ENCODE data around the gene UBASH3A.

Gene UBASH3A

DNA sequence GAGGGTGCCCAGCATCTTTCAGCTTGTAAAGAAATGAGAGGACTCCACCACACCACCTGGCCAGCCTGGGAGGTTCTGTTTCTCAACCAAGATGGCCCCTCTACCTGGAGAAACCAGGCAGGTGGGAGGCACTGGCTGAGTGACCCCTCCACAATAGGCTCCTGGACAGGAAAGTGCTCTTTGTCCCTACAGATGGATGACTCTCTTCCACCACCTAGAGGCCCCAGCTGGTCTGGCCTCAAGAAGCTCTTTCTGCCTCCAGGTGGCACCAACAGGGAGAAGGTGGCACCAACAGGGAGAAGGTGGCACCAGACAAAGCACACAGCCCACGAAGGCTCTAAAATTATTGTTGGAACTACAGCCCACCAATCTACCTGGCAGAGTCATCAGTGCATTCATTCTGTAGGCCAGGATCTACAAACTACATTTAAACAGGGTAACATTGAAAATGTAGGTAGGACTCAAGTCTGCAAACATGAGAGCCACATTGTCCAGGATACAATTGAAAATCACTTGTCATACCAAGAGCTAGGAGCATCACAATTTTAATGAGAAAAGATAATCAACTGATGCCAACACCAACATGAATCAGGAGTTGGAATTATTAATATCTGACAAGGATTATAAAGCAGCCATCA is 22.2 kb upstream of the UBASH3A start:
- Histone ChIP-seq H2BK15ac (ENCODE audit: low read length) (no peak overlapping the region), H4K8ac (ENCODE audit: low read depth, low read length) (no peak overlapping the region), H3K14ac (ENCODE audit: low read length) (no peak overlapping the region), H3K79me1 (ENCODE audit: low read depth, low read length) (no peaks in the 10 kb centered on the region), H3K4ac (ENCODE audit: low read length) (no peak overlapping the region), H3K23ac (ENCODE audit: low read depth, low read length, poor library complexity) (no peak overlapping the region), H2BK12ac (ENCODE audit: low read length) (no peak overlapping the region), H3K9ac (ENCODE audit: low read depth, low read length, poor library complexity) (no peak overlapping the region), H3K4me3 (ENCODE audit: low read length in 2 of 2) (no peak overlapping the region), H3K9me3 (replicated peaks in 1 of 2; ENCODE audit: control insufficient read depth in 2 of 2, insufficient read depth in 1 of 2, low read depth in 1 of 2, low read length in 2 of 2) (no peaks in the 10 kb centered on the region), H4K91ac (ENCODE audit: low read depth, low read length, poor library complexity) (no peak overlapping the region), H2AK5ac (ENCODE audit: low read depth, low read length) (no peak overlapping the region), H3K36me3 (replicated peaks in 1 of 2; ENCODE audit: control insufficient read depth in 2 of 2, insufficient read depth in 2 of 2, low read length in 2 of 2) (no peaks in the 10 kb centered on the region), H2BK120ac (ENCODE audit: low read depth, low read length) (no peak overlapping the region), H2AFZ (ENCODE audit: low read length) (no peak overlapping the region), H3K18ac (ENCODE audit: low read length) (no peak overlapping the region), H3K4me2 (ENCODE audit: insufficient read depth, low read length, poor library complexity, severe bottlenecking) (no peak overlapping the region), H3K27ac (replicated peaks; ENCODE audit: low read length) (no peak overlapping the region), H2BK5ac (ENCODE audit: low read length) (no peak overlapping the region), H3K4me1 (ENCODE audit: control insufficient read depth in 2 of 2, insufficient read depth in 1 of 2, low read depth in 1 of 2, low read length in 2 of 2) (no peaks in the 10 kb centered on the region), H3K27me3 (ENCODE audit: control insufficient read depth in 3 of 3, insufficient read depth in 3 of 3, low read depth in 1 of 3, low read length in 3 of 3) (peaks cover 0 to 2% (median 0%) of the 10 kb centered on the region in 3 experiments)
- WGBS, 2 donors (ENCODE audit: extremely low coverage in 2 of 2, insufficient read length in 2 of 2, insufficient replicate concordance in 1 of 2), result no CpG with 5 or more reads among the region's 1 CpG
- DNase-seq (ENCODE audit: low spot score), result no peak

DNA sequence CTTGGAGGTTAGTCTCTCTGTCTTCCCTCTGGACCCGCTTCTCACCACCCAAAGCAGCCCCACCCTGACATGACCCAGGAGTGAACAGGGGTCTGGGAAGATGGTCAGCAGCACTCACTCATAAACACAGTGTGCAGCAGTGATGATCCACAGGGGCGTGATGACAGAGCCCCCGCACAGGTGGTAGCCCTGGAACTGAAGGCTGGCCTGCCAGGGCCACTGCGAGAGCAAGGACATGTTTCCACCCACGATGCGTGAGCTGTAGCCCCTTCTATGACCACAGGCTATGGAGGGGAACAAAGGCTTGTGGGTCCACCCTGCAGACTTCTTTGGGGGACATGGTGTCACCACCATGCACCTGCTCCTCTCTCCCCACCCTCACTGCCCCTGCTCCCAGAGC is 20.8 kb upstream of the UBASH3A start:
- Histone ChIP-seq H3K4me2 (ENCODE audit: insufficient read depth, low read length, poor library complexity, severe bottlenecking) (no peak overlapping the region), H3K36me3 (replicated peaks in 1 of 2; ENCODE audit: control insufficient read depth in 2 of 2, insufficient read depth in 2 of 2, low read length in 2 of 2) (no peaks in the 10 kb centered on the region), H2AFZ (ENCODE audit: low read length) (no peak overlapping the region), H2AK5ac (ENCODE audit: low read depth, low read length) (peak overlapping the region; percentile 57), H3K79me1 (ENCODE audit: low read depth, low read length) (no peaks in the 10 kb centered on the region), H2BK5ac (ENCODE audit: low read length) (peak overlapping the region; percentile 20), H3K27ac (replicated peaks; ENCODE audit: low read length) (no peak overlapping the region), H2BK15ac (ENCODE audit: low read length) (no peak overlapping the region), H3K27me3 (ENCODE audit: control insufficient read depth in 3 of 3, insufficient read depth in 3 of 3, low read depth in 1 of 3, low read length in 3 of 3) (no peaks in the 10 kb centered on the region), H4K91ac (ENCODE audit: low read depth, low read length, poor library complexity) (no peak overlapping the region), H3K18ac (ENCODE audit: low read length) (peak overlapping the region; percentile 78), H3K14ac (ENCODE audit: low read length) (no peak overlapping the region), H2BK12ac (ENCODE audit: low read length) (no peak overlapping the region), H3K9ac (ENCODE audit: low read depth, low read length, poor library complexity) (no peak overlapping the region), H3K4ac (ENCODE audit: low read length) (no peak overlapping the region), H3K23ac (ENCODE audit: low read depth, low read length, poor library complexity) (peak overlapping the region; percentile 1), H3K9me3 (replicated peaks in 1 of 2; ENCODE audit: control insufficient read depth in 2 of 2, insufficient read depth in 1 of 2, low read depth in 1 of 2, low read length in 2 of 2) (no peaks in the 10 kb centered on the region), H3K4me3 (ENCODE audit: low read length in 2 of 2) (no peak overlapping the region), H2BK120ac (ENCODE audit: low read depth, low read length) (no peak overlapping the region), H3K4me1 (ENCODE audit: control insufficient read depth in 2 of 2, insufficient read depth in 1 of 2, low read depth in 1 of 2, low read length in 2 of 2) (no peaks in the 10 kb centered on the region), H4K8ac (ENCODE audit: low read depth, low read length) (no peak overlapping the region)
- no CpG with 5 or more reads among the region's 6 CpGs for WGBS, 2 donors (ENCODE audit: extremely low coverage in 2 of 2, insufficient read length in 2 of 2, insufficient replicate concordance in 1 of 2)
- no peak for DNase-seq (ENCODE audit: low spot score)

DNA sequence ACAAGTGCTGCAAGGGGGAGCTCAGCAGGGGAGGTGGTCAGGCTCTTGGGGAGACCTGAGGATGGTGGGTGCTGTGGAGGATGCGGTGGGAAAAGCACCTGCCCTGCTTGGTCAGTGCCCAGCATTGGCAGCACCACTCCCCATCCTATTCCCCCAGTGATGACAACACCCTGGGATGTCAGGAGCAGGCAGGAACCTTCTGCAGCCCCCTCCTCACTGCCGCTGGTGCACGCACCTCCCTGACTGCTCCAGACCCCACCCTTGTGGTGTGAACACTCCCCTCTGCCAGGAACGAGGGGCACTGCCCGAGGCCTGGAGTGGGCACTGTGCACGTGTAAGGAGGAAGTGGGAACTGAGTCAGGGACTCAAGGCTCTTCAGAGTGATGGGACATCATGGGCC is 20.4 kb upstream of the UBASH3A start:
- Histone ChIP-seq H3K27me3 (ENCODE audit: control insufficient read depth in 3 of 3, insufficient read depth in 3 of 3, low read depth in 1 of 3, low read length in 3 of 3) (no peaks in the 10 kb centered on the region), H4K91ac (ENCODE audit: low read depth, low read length, poor library complexity) (peak overlapping the region; percentile 65), H3K36me3 (replicated peaks in 1 of 2; ENCODE audit: control insufficient read depth in 2 of 2, insufficient read depth in 2 of 2, low read length in 2 of 2) (no peaks in the 10 kb centered on the region), H3K4ac (ENCODE audit: low read length) (no peak overlapping the region), H3K9ac (ENCODE audit: low read depth, low read length, poor library complexity) (peak overlapping the region; percentile 47), H3K23ac (ENCODE audit: low read depth, low read length, poor library complexity) (peak overlapping the region; percentile 1), H2AFZ (ENCODE audit: low read length) (no peak overlapping the region), H3K27ac (replicated peaks; ENCODE audit: low read length) (no peak overlapping the region), H2BK15ac (ENCODE audit: low read length) (no peak overlapping the region), H3K4me3 (ENCODE audit: low read length in 2 of 2) (no peak overlapping the region), H3K79me1 (ENCODE audit: low read depth, low read length) (no peaks in the 10 kb centered on the region), H2BK120ac (ENCODE audit: low read depth, low read length) (no peak overlapping the region), H4K8ac (ENCODE audit: low read depth, low read length) (no peak overlapping the region), H3K4me1 (ENCODE audit: control insufficient read depth in 2 of 2, insufficient read depth in 1 of 2, low read depth in 1 of 2, low read length in 2 of 2) (no peaks in the 10 kb centered on the region), H3K4me2 (ENCODE audit: insufficient read depth, low read length, poor library complexity, severe bottlenecking) (no peak overlapping the region), H2AK5ac (ENCODE audit: low read depth, low read length) (peak overlapping the region; percentile 57), H2BK5ac (ENCODE audit: low read length) (peak overlapping the region; percentile 20), H3K9me3 (replicated peaks in 1 of 2; ENCODE audit: control insufficient read depth in 2 of 2, insufficient read depth in 1 of 2, low read depth in 1 of 2, low read length in 2 of 2) (peaks cover 0 to 2% of the 10 kb centered on the region in 2 donors), H3K14ac (ENCODE audit: low read length) (peak overlapping the region; percentile 42), H2BK12ac (ENCODE audit: low read length) (no peak overlapping the region), H3K18ac (ENCODE audit: low read length) (peak overlapping the region; percentile 78)
- no CpG with 5 or more reads among the region's 6 CpGs for WGBS, 2 donors (ENCODE audit: extremely low coverage in 2 of 2, insufficient read length in 2 of 2, insufficient replicate concordance in 1 of 2)
- no peak for DNase-seq (ENCODE audit: low spot score)

DNA sequence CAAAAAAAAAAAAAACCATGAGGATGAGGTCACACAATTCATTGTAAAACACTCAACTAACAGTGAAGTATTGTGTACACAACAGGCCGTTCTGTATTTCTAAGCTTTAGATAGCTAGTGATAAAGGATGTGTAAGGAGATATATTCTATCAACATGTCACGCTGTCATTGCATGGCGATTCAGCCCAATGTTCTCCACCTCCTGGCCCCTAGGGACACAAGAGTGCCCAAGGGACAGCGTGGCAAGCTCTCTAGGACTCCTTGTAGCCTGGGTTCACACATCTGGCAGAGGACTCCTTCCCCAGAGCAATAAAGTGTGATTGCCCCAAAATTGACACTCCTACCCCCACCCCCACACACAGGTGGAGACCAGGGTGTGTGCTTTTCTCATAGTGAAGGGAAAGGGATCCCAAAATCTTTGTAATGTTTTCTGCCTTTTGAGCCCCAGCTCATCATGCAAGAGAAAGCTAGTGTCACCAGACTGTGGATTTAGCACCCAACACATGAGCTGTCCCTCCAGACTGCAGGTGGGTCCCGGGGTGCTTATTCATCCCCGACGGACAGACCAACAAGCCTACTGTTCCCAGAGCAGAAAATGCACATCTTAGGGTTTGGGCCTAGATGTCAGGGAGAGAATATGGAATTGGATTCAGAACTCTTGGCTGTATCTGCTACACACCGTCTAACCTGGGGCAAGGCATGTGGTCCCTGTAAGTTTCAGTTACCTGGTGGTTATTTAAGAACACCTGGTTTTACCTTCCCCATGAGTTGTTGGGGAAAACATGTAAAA is 19.4 kb upstream of the UBASH3A start:
- Histone ChIP-seq H3K14ac (ENCODE audit: low read length) (no peak overlapping the region), H3K4ac (ENCODE audit: low read length) (no peak overlapping the region), H3K23ac (ENCODE audit: low read depth, low read length, poor library complexity) (no peak overlapping the region), H2BK5ac (ENCODE audit: low read length) (no peak overlapping the region), H3K27ac (replicated peaks; ENCODE audit: low read length) (no peak overlapping the region), H4K8ac (ENCODE audit: low read depth, low read length) (no peak overlapping the region), H2BK12ac (ENCODE audit: low read length) (no peak overlapping the region), H3K27me3 (ENCODE audit: control insufficient read depth in 3 of 3, insufficient read depth in 3 of 3, low read depth in 1 of 3, low read length in 3 of 3) (no peaks in the 10 kb centered on the region), H3K18ac (ENCODE audit: low read length) (peak overlapping the region; percentile 41), H3K36me3 (replicated peaks in 1 of 2; ENCODE audit: control insufficient read depth in 2 of 2, insufficient read depth in 2 of 2, low read length in 2 of 2) (no peaks in the 10 kb centered on the region), H3K4me1 (ENCODE audit: control insufficient read depth in 2 of 2, insufficient read depth in 1 of 2, low read depth in 1 of 2, low read length in 2 of 2) (peaks cover 0 to 7% of the 10 kb centered on the region in 2 donors), H2BK15ac (ENCODE audit: low read length) (no peak overlapping the region), H2BK120ac (ENCODE audit: low read depth, low read length) (no peak overlapping the region), H3K4me2 (ENCODE audit: insufficient read depth, low read length, poor library complexity, severe bottlenecking) (no peak overlapping the region), H3K79me1 (ENCODE audit: low read depth, low read length) (no peaks in the 10 kb centered on the region), H4K91ac (ENCODE audit: low read depth, low read length, poor library complexity) (no peak overlapping the region), H2AFZ (ENCODE audit: low read length) (no peak overlapping the region), H3K4me3 (ENCODE audit: low read length in 2 of 2) (no peak overlapping the region), H2AK5ac (ENCODE audit: low read depth, low read length) (no peak overlapping the region), H3K9ac (ENCODE audit: low read depth, low read length, poor library complexity) (no peak overlapping the region), H3K9me3 (replicated peaks in 1 of 2; ENCODE audit: control insufficient read depth in 2 of 2, insufficient read depth in 1 of 2, low read depth in 1 of 2, low read length in 2 of 2) (peaks cover 0 to 2% of the 10 kb centered on the region in 2 donors)
- no peak for DNase-seq (ENCODE audit: low spot score)
- no CpG with 5 or more reads among the region's 8 CpGs for WGBS, 2 donors (ENCODE audit: extremely low coverage in 2 of 2, insufficient read length in 2 of 2, insufficient replicate concordance in 1 of 2)
